Inflammatory macrophage treated with lipopolysaccharide for 4 hours (primary cell): Measurements from ENCODE around the gene ALDH3A2.

Source experiments
- DNase-seq: peaks from one replicate; pipeline ENCODE4 v3.0.0-alpha.2; 2020

Gene ALDH3A2

DNA sequence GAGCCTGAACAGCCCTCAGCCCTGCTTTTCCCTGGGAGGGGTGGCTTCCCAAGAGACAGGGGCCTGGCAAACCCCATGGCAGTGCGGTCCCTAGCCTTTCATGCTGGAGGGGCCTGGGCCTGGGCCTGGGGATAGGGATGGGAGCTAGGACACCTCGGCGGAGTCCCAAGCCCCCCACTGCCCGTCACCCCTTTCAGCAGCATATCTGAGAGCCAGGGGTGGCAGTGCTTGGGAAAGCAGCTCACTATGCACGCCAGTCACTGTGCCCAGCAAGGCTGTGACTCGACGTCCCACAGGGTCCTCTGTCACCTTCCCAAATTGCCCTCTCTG is 68.4 kb downstream of the ALDH3A2 start:
- no peak for DNase-seq

DNA sequence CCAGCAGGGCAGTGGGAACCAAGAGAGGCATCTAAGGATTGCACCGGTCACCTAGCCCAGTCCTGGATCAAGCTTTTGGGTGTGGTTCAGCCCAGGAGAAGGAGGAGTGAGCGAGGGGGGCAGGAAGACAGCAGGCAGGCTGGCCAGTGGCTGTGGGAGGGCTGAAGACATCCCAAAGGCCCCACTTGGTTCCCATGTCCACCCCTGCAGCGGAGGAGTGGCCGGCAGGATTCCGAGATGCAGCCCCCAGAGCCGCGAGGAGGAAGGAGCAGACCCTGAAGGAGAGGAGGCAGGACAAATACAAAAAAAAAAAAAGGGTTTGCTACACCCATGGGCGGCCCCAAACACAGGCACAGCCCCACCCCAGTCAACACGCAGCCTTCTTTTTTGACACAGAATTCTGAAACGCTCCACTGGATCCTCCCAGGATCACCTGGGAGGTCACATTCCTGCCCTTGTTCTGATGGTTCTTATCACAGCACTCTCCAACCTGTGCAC is 68.9 kb downstream of the ALDH3A2 start:
- DNase-seq = no peak

DNA sequence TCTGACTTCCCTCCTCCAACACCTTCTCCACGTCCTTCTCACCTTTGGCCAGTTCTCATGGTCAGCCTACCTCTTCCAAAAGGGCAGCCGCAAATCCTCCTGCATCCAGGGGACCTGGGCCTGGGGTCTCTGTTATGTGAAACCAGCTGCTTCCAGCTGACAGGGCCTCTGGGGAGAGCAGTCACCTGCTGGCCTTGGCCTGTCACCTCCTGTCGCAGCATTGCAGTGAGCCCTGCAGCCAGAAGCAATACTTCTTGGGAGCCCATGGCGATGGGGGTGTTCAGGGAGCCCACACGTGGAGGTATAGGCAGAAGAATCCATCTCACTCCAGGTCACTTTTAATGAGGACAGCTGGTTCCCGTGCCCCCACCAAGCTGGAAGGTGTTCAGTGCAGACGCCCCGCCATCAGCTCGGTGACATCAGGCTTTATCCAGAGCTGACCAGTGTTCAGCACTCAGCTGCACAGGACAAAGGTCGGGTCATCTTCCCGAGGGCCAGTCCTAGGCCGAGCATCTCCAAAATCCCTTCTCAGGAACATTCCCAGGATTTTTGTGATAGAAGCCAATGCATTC is 69.6 kb downstream of the ALDH3A2 start:
- DNase-seq = no peak

DNA sequence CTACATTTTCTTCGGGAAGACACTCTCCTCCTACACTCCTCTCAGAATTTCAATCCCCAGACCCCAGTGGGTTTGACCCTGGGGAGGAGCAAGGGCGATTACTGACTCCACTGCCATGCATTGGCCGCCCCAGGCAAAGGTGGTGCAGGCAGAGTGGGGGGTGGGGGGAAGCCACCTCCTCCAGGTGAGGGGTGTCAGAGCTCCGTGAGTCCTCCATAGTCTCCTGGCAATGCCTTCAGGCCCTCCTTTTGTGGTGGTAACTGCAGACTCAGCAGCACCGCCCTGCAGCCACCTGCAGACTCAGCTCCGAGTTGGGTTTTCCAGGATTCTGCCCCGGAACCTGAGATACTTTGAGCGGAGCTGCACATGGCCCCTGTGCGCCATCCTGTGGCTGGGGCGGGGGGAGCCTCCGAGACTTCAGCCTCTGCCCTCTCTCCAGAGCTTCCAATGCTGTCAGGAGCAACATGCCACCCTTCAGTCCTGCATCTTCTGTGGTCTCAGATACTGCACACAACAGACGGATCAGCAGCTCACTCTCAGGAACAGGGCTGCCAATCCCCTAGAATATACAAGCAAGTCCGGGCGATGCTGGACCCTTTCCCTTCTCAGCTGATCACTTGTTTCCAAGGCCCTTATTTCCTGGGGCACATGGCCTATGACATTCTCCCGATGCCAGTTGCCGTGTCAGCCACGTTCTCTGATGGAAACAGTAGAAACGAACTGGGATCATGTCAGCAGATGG is 70.2 kb downstream of the ALDH3A2 start:
- no peak for DNase-seq

DNA sequence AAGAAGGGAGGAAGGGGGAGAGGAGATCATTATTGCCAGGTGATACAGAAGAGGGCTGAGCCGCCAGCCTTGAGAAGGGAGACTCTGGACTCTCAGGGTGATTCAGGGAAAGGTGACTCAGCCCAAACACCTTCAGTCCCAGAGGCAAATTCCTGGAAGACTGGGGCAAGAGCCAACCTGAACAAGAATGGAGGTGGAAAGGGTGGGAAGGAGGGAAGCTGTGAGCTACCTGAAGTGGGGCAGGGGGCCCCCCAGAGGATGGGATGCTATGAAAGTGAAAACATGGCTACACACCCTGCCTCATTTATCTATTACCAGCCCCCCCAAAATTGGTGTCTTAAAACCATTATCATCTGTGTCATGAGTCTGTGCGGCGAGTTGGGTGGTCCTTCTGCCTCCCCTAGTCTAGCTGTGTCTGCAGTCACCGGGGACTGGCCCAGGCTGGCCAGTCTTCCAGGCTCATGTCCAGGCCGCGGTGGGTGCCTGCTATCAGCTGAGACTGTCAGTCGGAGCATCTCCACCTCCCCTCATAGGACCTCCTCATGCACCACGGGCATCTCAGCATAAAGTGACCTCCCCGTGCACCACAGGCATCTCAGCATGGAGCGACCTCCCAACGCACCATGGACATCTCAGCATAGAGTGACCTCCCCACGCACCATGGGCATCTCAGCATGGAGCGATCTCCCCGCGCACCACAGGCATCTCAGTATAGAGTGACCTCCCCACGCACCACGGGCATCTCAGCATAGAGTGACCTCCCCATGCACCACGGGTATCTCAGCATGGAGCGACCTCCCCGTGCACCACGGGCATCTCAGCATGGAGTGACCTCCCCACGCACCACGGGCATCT is 71.0 kb downstream of the ALDH3A2 start:
- no peak for DNase-seq

DNA sequence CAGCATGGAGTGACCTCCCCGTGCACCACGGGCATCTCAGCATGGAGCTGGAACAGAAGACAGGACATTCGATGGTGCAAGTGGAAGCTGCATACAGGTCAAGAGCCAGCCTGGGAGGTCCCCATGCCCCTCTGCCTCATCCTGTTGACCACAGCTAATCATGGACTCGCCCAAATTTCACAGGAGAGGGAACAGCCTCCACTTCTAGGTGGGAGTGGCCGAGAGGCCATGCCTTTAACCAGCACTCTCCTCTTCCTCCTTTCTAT is 71.6 kb downstream of the ALDH3A2 start:
- DNase-seq = peak; percentile 43

DNA sequence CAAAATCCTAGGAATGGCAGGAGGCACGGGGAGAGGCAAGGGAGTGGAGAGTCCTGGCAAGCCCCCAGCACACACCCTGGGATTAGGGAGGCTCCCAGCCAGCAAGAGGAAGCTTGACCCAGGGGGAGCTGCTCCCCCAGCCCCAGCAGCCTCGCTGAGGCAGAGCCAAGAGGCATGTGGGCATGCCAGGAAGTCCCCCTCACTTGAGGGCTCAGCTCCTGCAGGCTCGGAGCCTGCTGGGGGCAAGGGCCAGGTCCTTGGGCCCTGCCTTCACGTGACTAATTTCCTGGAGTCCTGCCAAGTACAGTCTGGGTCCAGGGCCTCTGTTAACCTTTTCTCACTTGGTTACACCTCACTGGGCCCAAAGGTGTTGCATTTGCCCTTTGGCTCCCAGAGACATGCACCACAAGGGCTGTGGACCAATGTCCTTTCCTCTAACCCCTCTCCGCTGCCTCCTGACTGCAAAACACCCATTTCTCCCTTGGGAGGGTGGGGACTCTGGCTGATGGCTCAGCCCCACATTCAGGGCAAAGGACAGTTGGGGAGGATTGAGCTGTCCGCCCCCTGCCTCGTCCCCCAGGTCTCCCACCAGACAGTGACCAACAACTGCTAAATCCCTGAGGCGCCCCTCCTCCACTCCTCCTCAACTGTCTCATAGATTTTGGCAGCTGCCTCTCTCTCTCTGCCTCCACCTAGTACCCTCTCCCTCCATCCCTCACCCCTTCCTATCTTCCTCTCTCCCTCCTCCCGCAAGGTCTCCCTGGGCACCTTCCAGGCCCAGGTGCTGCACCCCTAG is 72.3 kb downstream of the ALDH3A2 start:
- no peak for DNase-seq

DNA sequence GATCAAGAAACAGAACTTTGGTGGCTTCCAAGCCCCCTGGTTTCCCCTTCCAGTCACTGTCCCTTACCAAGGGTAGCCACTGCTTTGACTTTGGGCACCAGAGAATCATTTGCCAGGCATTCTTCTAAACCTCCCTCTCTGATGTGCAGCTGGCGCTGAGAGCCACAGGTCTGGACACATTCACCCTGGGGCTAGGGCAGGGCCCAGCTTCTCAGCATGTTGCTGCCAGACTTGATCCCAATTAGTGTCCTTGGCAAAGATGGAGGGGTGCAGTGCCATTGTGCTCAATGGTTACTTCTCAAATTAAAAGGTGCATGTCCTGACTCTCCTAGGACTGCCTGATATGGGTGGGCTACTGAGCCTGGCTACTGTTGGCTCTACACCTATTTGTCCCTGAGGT is 75.4 kb downstream of the ALDH3A2 start:
- no peak for DNase-seq

DNA sequence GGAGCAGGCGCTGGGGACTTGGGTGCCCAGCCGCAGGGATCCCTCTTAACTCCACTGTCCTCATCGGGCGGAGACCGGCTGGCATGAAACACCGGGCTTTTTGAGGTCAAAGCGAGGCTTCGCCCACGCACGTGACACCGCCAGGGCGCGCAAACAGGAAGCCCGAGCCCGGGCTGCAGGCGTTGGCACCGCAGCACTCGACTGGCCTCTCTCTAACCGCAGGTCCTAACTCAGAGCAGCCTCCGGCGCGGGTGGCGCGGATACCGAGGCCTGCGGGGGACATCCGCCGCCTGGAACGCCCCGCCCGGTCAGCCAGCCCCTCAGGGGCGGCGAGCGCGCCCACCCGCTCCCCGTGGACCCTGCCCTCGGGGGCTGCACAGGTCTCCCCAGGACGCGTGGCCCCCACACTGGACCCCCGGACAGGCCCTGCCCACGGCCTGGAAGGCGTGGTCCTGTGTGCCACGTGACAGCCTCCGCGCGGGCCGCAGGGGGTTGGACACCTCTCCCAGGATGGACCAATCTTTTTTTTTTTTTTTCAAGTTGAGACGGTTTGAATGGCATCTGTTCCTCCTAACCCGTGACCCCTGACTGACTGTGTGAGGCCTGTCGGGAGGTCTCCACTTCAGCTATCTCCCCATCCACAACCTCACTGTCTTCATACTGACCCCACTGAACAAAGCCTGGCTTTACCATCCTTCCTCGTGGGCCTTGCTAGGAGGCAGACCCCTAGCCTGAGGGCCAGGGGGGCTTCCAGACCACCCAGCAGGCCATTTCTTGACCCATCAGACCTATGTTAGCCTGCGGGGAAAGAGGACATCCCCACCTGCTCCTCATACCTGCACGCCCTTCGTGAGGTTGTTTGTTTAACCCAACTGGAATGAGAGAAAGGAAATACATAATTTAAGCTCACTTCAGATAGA is 76.2 kb downstream of the ALDH3A2 start:
- DNase-seq = peak; percentile 97

DNA sequence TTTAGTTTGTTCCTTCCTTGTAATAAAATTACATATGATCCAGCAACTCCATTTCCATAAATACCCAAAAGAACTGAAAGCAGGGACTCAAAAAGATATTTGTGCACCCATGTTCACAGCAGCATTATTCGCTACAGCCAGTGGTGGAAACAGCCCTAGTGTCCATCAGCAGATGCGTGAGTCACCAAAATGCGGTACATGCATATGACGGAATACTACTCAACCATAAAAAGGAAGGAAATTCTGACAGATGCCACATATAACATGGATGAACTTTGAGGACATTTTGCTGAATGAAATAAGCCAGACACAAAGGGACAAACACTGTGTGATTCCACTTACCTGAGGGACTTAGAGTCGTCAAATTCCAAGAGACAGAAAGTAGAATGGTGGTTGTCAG is 76.9 kb downstream of the ALDH3A2 start:
- peak; percentile 95 for DNase-seq

DNA sequence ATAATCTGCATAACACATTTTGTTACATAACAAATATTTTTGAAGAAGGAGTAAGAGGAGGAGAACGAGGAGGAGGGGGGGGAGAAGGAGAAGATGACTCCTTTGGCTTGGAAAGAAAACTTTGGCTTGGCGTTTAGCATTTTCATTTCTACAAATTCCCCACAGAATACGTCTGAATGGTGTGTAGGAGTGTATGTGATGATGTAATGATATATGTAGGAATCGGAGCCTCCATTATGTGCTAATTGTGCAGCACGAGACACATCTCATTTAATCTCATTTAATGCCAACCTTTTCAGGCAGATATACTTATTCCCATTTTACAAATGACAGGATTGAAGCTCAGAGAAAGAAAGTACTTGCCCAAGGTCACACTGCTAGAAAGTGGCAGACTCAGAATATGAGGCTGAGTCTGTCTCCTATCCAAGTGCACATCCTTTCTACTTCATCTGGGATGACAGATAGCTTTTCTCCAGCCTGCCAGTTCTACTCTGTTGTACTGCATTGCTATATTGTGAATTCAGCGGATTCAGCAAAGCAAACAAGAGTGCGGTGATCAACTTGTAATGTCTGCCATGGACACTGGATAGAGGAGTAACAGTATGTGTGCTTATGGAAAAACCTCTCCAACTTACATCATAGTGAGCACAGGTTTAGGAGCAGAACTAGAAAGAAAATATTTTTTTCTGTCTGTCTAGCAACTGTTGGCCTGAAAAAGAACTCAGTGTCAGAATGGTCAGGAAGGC is 78.3 kb downstream of the ALDH3A2 start:
- peak; percentile 94 for DNase-seq
